Dedifferentiated amniotic fluid mesenchymal stem cell (primary cell): ENCODE data around the gene FCER1G.
A peak's percentile ranks its signal among the peaks of the same experiment; 100 is the strongest.

ENCODE experiments used
- DNase-seq: peaks from one replicate; pipeline ENCODE4 v3.0.0-alpha.2; 2016; ENCODE audit errors: extremely low spot score

Gene FCER1G

GRCh38 chr1:161188381-161188780, 26.7 kb upstream of the FCER1G start:
- no peak for DNase-seq

GRCh38 chr1:161189036-161189435, 26.1 kb upstream of the FCER1G start:
- DNase-seq: no peak

GRCh38 chr1:161190962-161191521, 24.1 kb upstream of the FCER1G start:
- DNase-seq: no peak

- DNase-seq: no peak
Measured at GRCh38 chr1:161191971-161192370, 23.1 kb upstream of the FCER1G start.

GRCh38 chr1:161192476-161193465, 22.3 kb upstream of the FCER1G start:
- DNase-seq: peak; percentile 65

GRCh38 chr1:161193561-161194235, 21.4 kb upstream of the FCER1G start:
- DNase-seq: no peak

- DNase-seq: no peak
Measured at GRCh38 chr1:161195171-161195570, 19.9 kb upstream of the FCER1G start.

GRCh38 chr1:161196111-161196510, 19.0 kb upstream of the FCER1G start:
- DNase-seq: no peak

GRCh38 chr1:161196521-161197451, 18.3 kb upstream of the FCER1G start:
- peak; percentile 85 for DNase-seq

GRCh38 chr1:161197560-161198193, 17.4 kb upstream of the FCER1G start:
- DNase-seq: no peak

GRCh38 chr1:161198194-161198896, 16.8 kb upstream of the FCER1G start:
- peak; percentile 43 for DNase-seq

- DNase-seq: peak; percentile 65
Measured at GRCh38 chr1:161198897-161199431, 16.1 kb upstream of the FCER1G start, which contains the start of gene ADAMTS4. Gene ADAMTS4, minus strand, starts transcription at chr1:161199054. Its CDS starts 427 bp downstream, at chr1:161198627.

- DNase-seq: no peak
Measured at GRCh38 chr1:161199506-161200139, 15.5 kb upstream of the FCER1G start.

GRCh38 chr1:161200421-161200991, 14.6 kb upstream of the FCER1G start:
- DNase-seq: no peak

- no peak for DNase-seq
Measured at GRCh38 chr1:161200992-161201835, 13.9 kb upstream of the FCER1G start.

- peak; percentile 99 for DNase-seq
Measured at GRCh38 chr1:161201836-161202712, 13.0 kb upstream of the FCER1G start, which contains the start of gene NDUFS2. Gene NDUFS2, plus strand, starts transcription at chr1:161202367. Its CDS starts 19 bp downstream, at chr1:161202386.
